Upper lobe of left lung (tissue), 6 donors: ENCODE results near the gene KLHL26. TPM values are rescaled to one million over a fixed set of nuclear protein-coding genes. Genes with fewer than 3 reads are reported as not detected.

ENCODE experiments used
- ATAC-seq, 2 donors: fragments of 200-7000 bp; cut with Tn5 transposase; one replicate each; pipeline ENCODE4 v1.9.1; 2022; ENCODE audit warnings: mild to moderate bottlenecking in 2 of 2, moderate library complexity in 2 of 2; ENCODE audit not compliant: low FRiP score in 2 of 2
- DNase-seq, 2 donors: peaks; one replicate each; pipeline ENCODE4 v3.0.0-alpha.2; 2019 to 2020
- H3K27ac ChIP-seq, 4 donors: fragments of 200-600 bp; sonication (generic); one replicate each; pipeline ENCODE4 v1.5.1; 2016 to 2019
- H3K27me3 ChIP-seq, 4 donors: fragments of 200-600 bp; sonication (generic); one replicate each; pipeline ENCODE4 v1.5.1; 2017 to 2019
- H3K36me3 ChIP-seq, 4 donors: fragments of 200-600 bp; sonication (generic); one replicate each; pipeline ENCODE4 v1.5.1; 2016 to 2019
- H3K4me1 ChIP-seq, 4 donors: fragments of 200-600 bp; sonication (generic); one replicate each; pipeline ENCODE4 v1.5.1; 2018 to 2019
- H3K4me3 ChIP-seq, 4 donors: fragments of 200-600 bp; sonication (generic); one replicate each; pipeline ENCODE4 v1.5.1; 2017 to 2019; ENCODE audit warnings: mild to moderate bottlenecking in 2 of 4, moderate library complexity in 1 of 4
- H3K9me3 ChIP-seq, 4 donors: fragments of 200-600 bp; sonication (generic); one replicate each; pipeline ENCODE4 v1.5.1; 2018 to 2019
- EP300 ChIP-seq, 4 donors: sonication (generic); formaldehyde crosslinking; IDR thresholded peaks; one replicate each; pipeline ENCODE4 v1.5.1; 2017; ENCODE audit warnings: antibody characterized with exemption in 4 of 4, control low read depth in 2 of 4
- POLR2A ChIP-seq, 4 donors: fragments of 450-650 bp; IDR thresholded peaks; one replicate each; pipeline ENCODE4 v1.5.1; 2016 to 2017; ENCODE audit warnings: antibody characterized with exemption in 4 of 4, mild to moderate bottlenecking in 2 of 4
- POLR2AphosphoS5 ChIP-seq, 2 donors: sonication (generic); formaldehyde crosslinking; IDR thresholded peaks; one replicate each; pipeline ENCODE4 v1.5.1; 2017; ENCODE audit warnings: antibody characterized with exemption in 2 of 2
- WGBS, 2 donors: methylation state at CpG; one replicate each; pipeline ENCODE4 v1.1.5; 2017 to 2018; 5-methylcytosine and 5-hydroxymethylcytosine counted together
- total RNA-seq, 6 donors: library from RNA; depleted of rRNA in 4 of 6; stranded (reverse); fragments of >200 nt in 4 of 6; gene quantifications; one replicate each; pipeline versions ENCODE4 v1.1.0 to v1.2.1, GENCODE V29; 2016 to 2021
- TF ChIP-seq, protein P1 (sequence below), 6 experiments: fragments of 450-650 bp in 4 of 6; fragments of 200-600 bp in 2 of 6; sonication (generic) in 2 of 6; IDR thresholded peaks; one replicate each; pipeline ENCODE4 v1.5.1; 2016 to 2019; ENCODE audit warnings: antibody characterized with exemption in 6 of 6
- donor health status: DM: no; HTN: no; CAD: no; lungs with moderate emphysema.
- donor health status: DM: no; HTN: yes; CAD: no; lungs with severe emphysema.

The KLHL26 gene
- total RNA-seq, 6 donors from 2014 or later, result 8.1 to 16.1 (median 12.1) TPM

GRCh38 chr19:18655173-18655844 lies 18.5 kb downstream of the KLHL26 start:
- WGBS, 2 donors, result 94 to 97% methylated on average over 5 to 13 of the region's 13 CpGs
- Histone ChIP-seq H3K27me3 (no peaks in the 10 kb centered on the region), H3K4me3 (no peak overlapping the region), H3K27ac (no peak overlapping the region), H3K4me1 (peaks cover 5 to 24% (median 13%) of the 10 kb centered on the region in 4 donors), H3K36me3 (no peaks in the 10 kb centered on the region), H3K9me3 (no peaks in the 10 kb centered on the region)
- no peak for ATAC-seq
- TF ChIP-seq, protein P1, sequence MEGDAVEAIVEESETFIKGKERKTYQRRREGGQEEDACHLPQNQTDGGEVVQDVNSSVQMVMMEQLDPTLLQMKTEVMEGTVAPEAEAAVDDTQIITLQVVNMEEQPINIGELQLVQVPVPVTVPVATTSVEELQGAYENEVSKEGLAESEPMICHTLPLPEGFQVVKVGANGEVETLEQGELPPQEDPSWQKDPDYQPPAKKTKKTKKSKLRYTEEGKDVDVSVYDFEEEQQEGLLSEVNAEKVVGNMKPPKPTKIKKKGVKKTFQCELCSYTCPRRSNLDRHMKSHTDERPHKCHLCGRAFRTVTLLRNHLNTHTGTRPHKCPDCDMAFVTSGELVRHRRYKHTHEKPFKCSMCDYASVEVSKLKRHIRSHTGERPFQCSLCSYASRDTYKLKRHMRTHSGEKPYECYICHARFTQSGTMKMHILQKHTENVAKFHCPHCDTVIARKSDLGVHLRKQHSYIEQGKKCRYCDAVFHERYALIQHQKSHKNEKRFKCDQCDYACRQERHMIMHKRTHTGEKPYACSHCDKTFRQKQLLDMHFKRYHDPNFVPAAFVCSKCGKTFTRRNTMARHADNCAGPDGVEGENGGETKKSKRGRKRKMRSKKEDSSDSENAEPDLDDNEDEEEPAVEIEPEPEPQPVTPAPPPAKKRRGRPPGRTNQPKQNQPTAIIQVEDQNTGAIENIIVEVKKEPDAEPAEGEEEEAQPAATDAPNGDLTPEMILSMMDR (IDR thresholded peaks at IDR 0.05), result no peak
- TF ChIP-seq POLR2A (IDR thresholded peaks at IDR 0.05) (no peak), EP300 (IDR thresholded peaks at IDR 0.05) (no peak), POLR2AphosphoS5 (IDR thresholded peaks at IDR 0.05) (no peak)
- DNase-seq, result no peak

DNA sequence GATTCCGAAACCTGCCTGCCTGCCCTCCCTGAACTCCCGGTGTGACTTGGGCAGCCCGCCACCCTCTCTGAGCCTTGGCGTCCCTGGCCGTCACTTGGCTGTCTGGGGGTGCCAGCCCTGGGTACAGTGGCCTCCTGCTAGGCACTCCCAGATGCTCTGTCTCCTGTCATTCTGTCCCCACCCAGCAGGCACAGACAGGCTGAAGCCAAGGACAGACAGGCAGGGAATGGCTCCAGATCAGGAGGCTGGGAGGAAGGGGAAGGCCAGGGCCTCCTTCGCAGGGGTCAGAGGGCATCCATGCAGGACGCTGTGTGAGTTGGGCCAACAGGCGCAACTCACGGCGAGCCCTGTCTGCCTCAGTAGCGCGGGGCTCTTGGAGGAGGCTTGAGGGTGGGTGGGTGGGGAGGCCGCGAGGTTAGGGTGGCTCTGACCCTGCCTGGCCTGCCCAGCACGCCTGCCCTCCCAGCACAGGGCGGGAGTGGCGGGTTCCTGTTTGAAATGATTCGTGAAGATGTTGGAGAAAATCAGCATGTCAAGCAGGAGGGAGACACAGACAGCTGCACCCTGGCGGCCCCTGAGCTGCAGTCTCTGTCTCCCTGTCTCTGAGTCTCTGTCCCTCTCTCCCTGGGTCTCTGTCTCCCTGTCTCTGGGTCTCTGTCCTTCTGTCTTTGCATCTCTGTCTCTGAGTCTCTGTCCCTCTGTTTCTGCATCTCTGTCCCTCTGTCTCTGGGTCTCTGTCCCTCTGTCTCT lies 19.7 kb downstream of the KLHL26 start:
- no peaks in the 10 kb centered on the region for H3K9me3 ChIP-seq
- no peak overlapping the region for H3K27ac ChIP-seq
- 83 to 91% methylated on average over 12 of the region's 19 CpGs for WGBS, 2 donors
- TF ChIP-seq, protein P1 (IDR thresholded peaks at IDR 0.05), result no peak
- TF ChIP-seq POLR2AphosphoS5 (IDR thresholded peaks at IDR 0.05), result no peak
- TF ChIP-seq EP300 (IDR thresholded peaks at IDR 0.05), result no peak
- TF ChIP-seq POLR2A (IDR thresholded peaks at IDR 0.05), result no peak
- no peak overlapping the region for H3K4me3 ChIP-seq
- ATAC-seq (no peak), DNase-seq (no peak)
- peaks cover 6 to 24% (median 9%) of the 10 kb centered on the region in 4 donors for H3K4me1 ChIP-seq
- H3K36me3 ChIP-seq, result peaks cover 0 to 1% (median 0%) of the 10 kb centered on the region in 4 donors
- H3K27me3 ChIP-seq, result no peaks in the 10 kb centered on the region

DNA sequence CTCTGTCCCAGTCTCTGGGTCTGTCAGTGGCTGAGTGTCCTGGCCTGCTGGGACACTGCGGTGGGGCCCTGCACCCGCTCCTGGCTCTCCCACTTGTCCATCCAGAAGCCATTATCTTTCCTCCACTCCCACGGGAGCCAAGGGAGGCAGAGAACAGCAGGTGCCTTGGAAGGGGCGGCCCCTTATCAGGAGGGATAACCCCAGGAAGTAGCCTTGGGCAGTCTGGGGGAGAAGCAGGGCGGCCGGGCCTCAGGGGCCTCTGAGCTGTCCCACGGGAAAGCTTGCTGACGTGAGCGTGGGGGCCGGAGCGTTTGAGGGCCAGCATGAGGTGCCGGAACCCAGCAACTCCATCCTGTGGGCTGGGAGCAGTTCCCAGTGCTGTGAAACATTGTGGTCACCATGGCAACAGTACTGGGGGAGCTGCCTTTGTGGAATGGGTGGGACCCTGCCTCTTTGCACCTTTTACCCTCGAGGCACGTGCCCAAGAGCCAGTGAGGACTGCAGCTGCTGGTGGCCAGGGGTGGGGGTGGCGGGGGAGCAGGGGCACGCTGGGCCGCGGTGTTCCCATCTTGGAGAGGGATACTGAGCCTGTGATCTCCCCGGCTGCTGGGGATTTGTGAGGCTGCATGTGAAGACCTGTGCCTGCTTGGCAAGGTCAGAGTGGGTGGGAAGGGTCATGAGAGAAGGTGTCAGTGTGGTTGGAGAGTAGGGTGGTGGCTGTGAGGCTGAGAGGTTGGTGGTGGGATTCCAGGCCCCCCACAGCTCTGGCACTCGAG lies 20.9 kb downstream of the KLHL26 start:
- H3K36me3 ChIP-seq, result peaks cover 0 to 3% (median 0%) of the 10 kb centered on the region in 4 donors
- DNase-seq (peak in 1 of 2 donors; percentile 83), ATAC-seq (peak in 1 of 2 donors; percentile 18)
- 76 to 78% methylated on average over 14 to 20 of the region's 20 CpGs for WGBS, 2 donors
- no peak overlapping the region for H3K4me3 ChIP-seq
- peaks cover 6 to 26% (median 9%) of the 10 kb centered on the region in 4 donors for H3K4me1 ChIP-seq
- TF ChIP-seq, protein P1 (IDR thresholded peaks at IDR 0.05), result no peak
- TF ChIP-seq POLR2A (IDR thresholded peaks at IDR 0.05) (no peak), POLR2AphosphoS5 (IDR thresholded peaks at IDR 0.05) (peak in 1 of 2 donors; percentile 26), EP300 (IDR thresholded peaks at IDR 0.05) (no peak)
- H3K27ac ChIP-seq, result peak overlapping the region in 3 of 4 donors; percentile 35 to 74 (median 57)
- H3K9me3 ChIP-seq, result no peaks in the 10 kb centered on the region
- H3K27me3 ChIP-seq, result no peaks in the 10 kb centered on the region

- TF ChIP-seq POLR2A (IDR thresholded peaks at IDR 0.05) (no peak), EP300 (IDR thresholded peaks at IDR 0.05) (no peak), POLR2AphosphoS5 (IDR thresholded peaks at IDR 0.05) (no peak)
- TF ChIP-seq, protein P1 (IDR thresholded peaks at IDR 0.05), result no peak
- H3K4me1 ChIP-seq, result peaks cover 6 to 30% (median 12%) of the 10 kb centered on the region in 4 donors
- H3K9me3 ChIP-seq, result no peaks in the 10 kb centered on the region
- ATAC-seq (no peak), DNase-seq (no peak)
- 71 to 87% methylated on average over 4 of the region's 4 CpGs for WGBS, 2 donors
- H3K27ac ChIP-seq, result peak overlapping the region; percentile 35 to 74 (median 58)
- H3K27me3 ChIP-seq, result no peaks in the 10 kb centered on the region
- H3K4me3 ChIP-seq, result no peak overlapping the region
- H3K36me3 ChIP-seq, result peaks cover 0 to 3% (median 0%) of the 10 kb centered on the region in 4 donors
Measured at GRCh38 chr19:18658366-18658855, 21.6 kb downstream of the KLHL26 start.
